ENCODE measurements around the gene EME2. TPM values are rescaled to one million over a fixed set of nuclear protein-coding genes. Genes with fewer than 3 reads are reported as not detected.

EME2 gene
- total RNA-seq, 1 experiment from 2014 or later, result 36.3 TPM

- Histone ChIP-seq H3K4me2 (ENCODE audit: low read length) (no peak overlapping the region), H3K27me3 (ENCODE audit: insufficient read depth, low read length) (no peaks in the 10 kb centered on the region), H3K9me3 (ENCODE audit: control insufficient read depth in 1 of 2, insufficient read depth in 1 of 2, low read depth in 1 of 2, low read length in 2 of 2) (no peaks in the 10 kb centered on the region), H3K9me2 (ENCODE audit: insufficient read depth) (no peaks in the 10 kb centered on the region), H3K36me3 (ENCODE audit: control insufficient read depth in 1 of 2, insufficient read depth in 2 of 2, low read length in 2 of 2) (peaks cover 0 to 6% of the 10 kb centered on the region in 2 experiments; a peak in 3 of 4 replicates), H4K20me1 (ENCODE audit: insufficient read depth) (no peaks in the 10 kb centered on the region), H2AFZ (ENCODE audit: low read depth, low read length, poor library complexity, severe bottlenecking) (no peak overlapping the region), H3K27ac (ENCODE audit: low read depth, low read length) (no peak overlapping the region), H3K4me1 (ENCODE audit: control insufficient read depth in 1 of 2, insufficient read depth in 2 of 2, low read length in 2 of 2) (peaks cover under 1 to 1% of the 10 kb centered on the region in 2 experiments; a peak in 3 of 4 replicates), H3K79me2 (ENCODE audit: insufficient read depth, low read length) (peaks cover 15% of the 10 kb centered on the region), H3K9ac (ENCODE audit: low read length) (no peak overlapping the region), H3K4me3 (replicated peaks in 1 of 2; ENCODE audit: low read depth in 1 of 2, low read length in 2 of 2) (no peak overlapping the region)
- RAD21 ChIA-PET (ENCODE audit: low non-redundant PET in 1 of 2, low total read pairs in 2 of 2, uncharacterized antibody in 2 of 2, unreplicated experiment in 2 of 2), result no interaction called here
- POLR2A ChIA-PET, result no interaction called here
- DNase-seq (ENCODE audit: low read depth, low spot score) (no peak), ATAC-seq (no peak)
- intact Hi-C loops (cut with micrococcal nuclease), result no loop called here
- no peak for TF ChIP-seq EZH2 (IDR thresholded peaks at IDR 0.05)
- TF ChIP-seq TCF7L2 (IDR thresholded peaks at IDR 0.05; ENCODE audit: borderline replicate concordance, extremely low read depth, insufficient read depth, insufficient read length), result no peak
- no peak for TF ChIP-seq REST (IDR thresholded peaks at IDR 0.05; ENCODE audit: low read depth)
- TF ChIP-seq SRF (IDR thresholded peaks at IDR 0.05; ENCODE audit: low read depth), result no peak
- TF ChIP-seq POLR2A (IDR thresholded peaks at IDR 0.05; ENCODE audit: borderline replicate concordance, extremely low read depth, insufficient read depth, insufficient read length), result no peak
- TF ChIP-seq JUND (IDR thresholded peaks at IDR 0.05), result no peak
- no peak for TF ChIP-seq SP1 (IDR thresholded peaks at IDR 0.05; ENCODE audit: low read depth)
- TF ChIP-seq CEBPB (IDR thresholded peaks at IDR 0.05; ENCODE audit: low read depth), result no peak
- TF ChIP-seq ATF3 (IDR thresholded peaks at IDR 0.05), result no peak
- no peak for TF ChIP-seq EGR1 (IDR thresholded peaks at IDR 0.05; ENCODE audit: low read depth)
- TF ChIP-seq MAX (IDR thresholded peaks at IDR 0.05), result no peak
- TF ChIP-seq CTCF (IDR thresholded peaks at IDR 0.05 in 2 of 3, conservative IDR thresholded peaks at IDR 0.05 in 1 of 3; ENCODE audit: borderline replicate concordance in 1 of 3, insufficient read depth in 1 of 3, low read depth in 2 of 3, low read length in 2 of 3), result no peak
- no peak for TF ChIP-seq ZFX (IDR thresholded peaks at IDR 0.05)
- no peak for TF ChIP-seq FOSL1 (IDR thresholded peaks at IDR 0.05; ENCODE audit: low read depth)
- no peak for TF ChIP-seq ZNF274 (IDR thresholded peaks at IDR 0.05; ENCODE audit: low read depth, low read length)
- TF ChIP-seq ELF1 (IDR thresholded peaks at IDR 0.05; ENCODE audit: borderline replicate concordance, low read depth), result no peak
- TF ChIP-seq RAD21 (IDR thresholded peaks at IDR 0.05; ENCODE audit: low read depth), result no peak
- TF ChIP-seq SIN3A (IDR thresholded peaks at IDR 0.05; ENCODE audit: low read depth), result no peak
- no TSS peak for BruUV-seq (replicated peaks)
- CTCF ChIA-PET, result no interaction called here
Observed at GRCh38 chr16:1729026-1729425, 43.6 kb upstream of the EME2 start.
